Fibroblast of pulmonary artery (primary cell): Measurements from ENCODE around the gene EPHB1.

Experiments used
- DNase-seq: peaks from one replicate; pipeline ENCODE4 v3.0.0-alpha.2; 2010; ENCODE audit warnings: low read depth
- H3K4me3 ChIP-seq: replicated peaks from 2 replicates; pipeline ENCODE4 v1.5.1; 2011; ENCODE audit warnings: low read depth, mild to moderate bottlenecking, control low read depth, low read length, moderate library complexity
- TF ChIP-seq, protein P1 (sequence below): IDR thresholded peaks from 2 replicates; pipeline ENCODE4 v1.5.1; 2011; ENCODE audit warnings: mild to moderate bottlenecking, control low read depth, low read length, inconsistent platforms; ENCODE audit errors: missing control alignments

Gene EPHB1

GRCh38 chr3:135133905-135134683 lies 339.0 kb downstream of the EPHB1 start:
- DNase-seq, result no peak
- no peak overlapping the region for H3K4me3 ChIP-seq
- TF ChIP-seq, protein P1, sequence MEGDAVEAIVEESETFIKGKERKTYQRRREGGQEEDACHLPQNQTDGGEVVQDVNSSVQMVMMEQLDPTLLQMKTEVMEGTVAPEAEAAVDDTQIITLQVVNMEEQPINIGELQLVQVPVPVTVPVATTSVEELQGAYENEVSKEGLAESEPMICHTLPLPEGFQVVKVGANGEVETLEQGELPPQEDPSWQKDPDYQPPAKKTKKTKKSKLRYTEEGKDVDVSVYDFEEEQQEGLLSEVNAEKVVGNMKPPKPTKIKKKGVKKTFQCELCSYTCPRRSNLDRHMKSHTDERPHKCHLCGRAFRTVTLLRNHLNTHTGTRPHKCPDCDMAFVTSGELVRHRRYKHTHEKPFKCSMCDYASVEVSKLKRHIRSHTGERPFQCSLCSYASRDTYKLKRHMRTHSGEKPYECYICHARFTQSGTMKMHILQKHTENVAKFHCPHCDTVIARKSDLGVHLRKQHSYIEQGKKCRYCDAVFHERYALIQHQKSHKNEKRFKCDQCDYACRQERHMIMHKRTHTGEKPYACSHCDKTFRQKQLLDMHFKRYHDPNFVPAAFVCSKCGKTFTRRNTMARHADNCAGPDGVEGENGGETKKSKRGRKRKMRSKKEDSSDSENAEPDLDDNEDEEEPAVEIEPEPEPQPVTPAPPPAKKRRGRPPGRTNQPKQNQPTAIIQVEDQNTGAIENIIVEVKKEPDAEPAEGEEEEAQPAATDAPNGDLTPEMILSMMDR, result no peak

GRCh38 chr3:135134684-135135075 lies 339.6 kb downstream of the EPHB1 start:
- H3K4me3 ChIP-seq, result no peak overlapping the region
- TF ChIP-seq, protein P1, result no peak
- DNase-seq, result no peak

DNA sequence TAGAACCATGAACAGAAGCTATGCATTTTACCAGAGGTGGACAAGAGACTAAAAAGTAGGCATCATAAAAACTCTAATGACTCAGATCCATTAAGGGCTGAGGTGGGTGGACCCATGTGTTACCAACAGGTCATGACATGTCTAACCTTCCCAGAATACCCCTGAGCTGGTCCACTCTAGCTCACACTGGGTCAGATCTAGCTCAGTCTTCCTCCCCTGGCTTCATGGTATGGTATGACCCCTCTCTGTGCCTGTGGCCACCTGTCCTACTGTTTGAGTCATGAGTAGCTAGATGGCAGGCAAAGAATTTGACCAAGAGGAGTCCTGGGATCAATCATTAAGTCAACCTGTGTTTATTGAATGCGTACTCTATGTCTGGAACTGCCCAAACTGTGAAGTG lies 340.4 kb downstream of the EPHB1 start:
- no peak for DNase-seq
- TF ChIP-seq, protein P1, result no peak
- no peak overlapping the region for H3K4me3 ChIP-seq

DNA sequence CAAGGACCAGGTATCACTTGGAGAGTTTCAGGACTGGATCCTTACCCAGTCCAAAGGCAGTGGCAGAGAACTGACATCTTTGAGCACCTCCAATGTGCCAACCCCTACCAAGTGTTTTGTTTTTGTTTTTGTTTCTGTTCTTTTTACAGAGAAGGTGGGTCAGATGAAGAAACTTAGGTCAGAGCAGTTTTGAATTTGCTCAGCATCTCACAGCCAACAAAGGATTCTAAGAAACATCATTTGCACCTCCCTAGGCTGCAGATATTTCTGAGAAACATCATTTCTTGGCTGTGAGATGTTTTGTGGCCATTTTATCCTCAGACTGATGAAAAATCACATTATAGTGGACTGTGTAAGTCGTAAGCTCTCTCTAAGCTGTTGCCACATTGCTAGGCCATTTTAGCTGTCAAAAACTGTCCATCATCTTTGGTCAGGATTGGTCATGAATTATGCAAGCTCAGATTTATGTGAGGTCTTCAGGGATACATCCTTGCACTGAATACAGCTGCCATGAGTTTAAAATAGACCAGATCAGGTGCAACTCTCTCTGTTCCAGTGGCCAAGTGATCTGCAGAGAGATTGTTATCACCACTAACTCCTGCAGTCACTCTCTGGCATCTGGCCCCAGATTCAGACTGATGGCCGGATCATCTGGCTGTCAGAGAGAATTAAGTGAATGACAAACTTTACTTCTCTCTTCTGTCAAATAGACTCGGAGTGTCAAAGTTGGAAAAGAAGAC lies 341.5 kb downstream of the EPHB1 start:
- H3K4me3 ChIP-seq, result no peak overlapping the region
- no peak for DNase-seq
- TF ChIP-seq, protein P1, result no peak

- TF ChIP-seq, protein P1, result no peak
- H3K4me3 ChIP-seq, result no peak overlapping the region
- no peak for DNase-seq
These were observed 342.2 kb downstream of the EPHB1 start for GRCh38 chr3:135137296-135137695.

- DNase-seq, result no peak
- TF ChIP-seq, protein P1, result no peak
- no peak overlapping the region for H3K4me3 ChIP-seq
These were observed 343.7 kb downstream of the EPHB1 start for GRCh38 chr3:135138776-135139175.
